GM12873 (cell line): Measurements from ENCODE around the gene BSPH1.

ENCODE experiments used
- CTCF ChIP-seq: IDR thresholded peaks from 2 replicates; pipeline ENCODE4 v1.5.1; 2012; ENCODE audit warnings: low read depth, mild to moderate bottlenecking, moderate library complexity, low read length, control low read depth; ENCODE audit not compliant: insufficient read depth; ENCODE audit errors: missing control alignments

The BSPH1 gene

GRCh38 chr19:48020686-48021085 lies 28.7 kb upstream of the BSPH1 start:
- no peak for TF ChIP-seq CTCF

GRCh38 chr19:48010932-48011758 lies 19.2 kb upstream of the BSPH1 start:
- no peak for TF ChIP-seq CTCF

GRCh38 chr19:48006762-48007161 lies 14.8 kb upstream of the BSPH1 start:
- TF ChIP-seq CTCF, result peak; percentile 37

GRCh38 chr19:48004236-48004635 lies 12.3 kb upstream of the BSPH1 start:
- TF ChIP-seq CTCF, result no peak

GRCh38 chr19:48000846-48001245 lies 8.9 kb upstream of the BSPH1 start:
- no peak for TF ChIP-seq CTCF

GRCh38 chr19:47998800-47999199 lies 6.8 kb upstream of the BSPH1 start:
- TF ChIP-seq CTCF, result no peak

GRCh38 chr19:47996230-47996727 lies 4.3 kb upstream of the BSPH1 start:
- TF ChIP-seq CTCF, result no peak
